ENCODE data around the gene C6orf141. TPM values are rescaled to one million over a fixed set of nuclear protein-coding genes. Genes with fewer than 3 reads are reported as not detected.

C6orf141 gene
- total RNA-seq, 1 experiment from 2014 or later = 60.9 TPM

Other genes with a start within 250 kb of the C6orf141 start
- 17.8 and 19.6 TPM in 2 replicates for gene MMUT, start 87.4 kb upstream of the C6orf141 start, total RNA-seq (2022)
- gene CENPQ, start 87.3 kb upstream of the C6orf141 start, total RNA-seq (2022) = 16.4 and 18.8 TPM in 2 replicates
- not detected in 2 replicates for gene GLYATL3, start 50.7 kb upstream of the C6orf141 start, total RNA-seq (2022)
- gene RHAG, start 86.2 kb downstream of the C6orf141 start, total RNA-seq (2022) = not detected in 2 replicates
- gene CRISP2, start 162.9 kb downstream of the C6orf141 start, total RNA-seq (2022) = not detected in 2 replicates
- gene CRISP3, start 193.7 kb downstream of the C6orf141 start, total RNA-seq (2022) = 1.5 and 7.0 TPM in 2 replicates
- not detected in 2 replicates for gene PGK2, start 236.6 kb downstream of the C6orf141 start, total RNA-seq (2022)

All from Calu3 (cell line).